Measurements from ENCODE around the gene CYTH2. TPM values are rescaled to one million over a fixed set of nuclear protein-coding genes. Genes with fewer than 3 reads are reported as not detected.
"Not testable (repeated sequence)": the region's sequence is repeated elsewhere in the genome, so short reads cannot be mapped to it uniquely, and the experiment has no call there.

The CYTH2 gene
- total RNA-seq, 1 experiment from 2014 or later = 145 TPM

GRCh38 chr19:48511321-48511731 lies 42.2 kb downstream of the CYTH2 start:
- no peak for DNase-seq (ENCODE audit: low spot score)

GRCh38 chr19:48511800-48512503 lies 42.8 kb downstream of the CYTH2 start, which contains the start of gene LMTK3:
Gene LMTK3, minus strand, starts transcription at chr19:48511835. Its CDS starts 259 bp downstream, at chr19:48511576.
- no peak for DNase-seq (ENCODE audit: low spot score)

- peak; percentile 24 for DNase-seq (ENCODE audit: low spot score)
Measured at GRCh38 chr19:48512504-48513288, 43.5 kb downstream of the CYTH2 start.

GRCh38 chr19:48513289-48514122 lies 44.3 kb downstream of the CYTH2 start:
- peak; percentile 86 for DNase-seq (ENCODE audit: low spot score)

GRCh38 chr19:48514123-48514458 lies 44.9 kb downstream of the CYTH2 start:
- no peak for DNase-seq (ENCODE audit: low spot score)

GRCh38 chr19:48516536-48516935 lies 47.4 kb downstream of the CYTH2 start:
- no peak for DNase-seq (ENCODE audit: low spot score)

GRCh38 chr19:48518207-48518606 lies 49.0 kb downstream of the CYTH2 start:
- DNase-seq (ENCODE audit: low spot score) = no peak

GRCh38 chr19:48519426-48519825 lies 50.3 kb downstream of the CYTH2 start:
- DNase-seq (ENCODE audit: low spot score) = not testable (repeated sequence)

- no peak for DNase-seq (ENCODE audit: low spot score)
Measured at GRCh38 chr19:48520134-48520533, 51.0 kb downstream of the CYTH2 start.

- DNase-seq (ENCODE audit: low spot score) = no peak
Measured at GRCh38 chr19:48524221-48524620, 55.1 kb downstream of the CYTH2 start.

GRCh38 chr19:48524732-48525131 lies 55.6 kb downstream of the CYTH2 start:
- DNase-seq (ENCODE audit: low spot score) = no peak

GRCh38 chr19:48529156-48529555 lies 60.0 kb downstream of the CYTH2 start:
- no peak for DNase-seq (ENCODE audit: low spot score)

GRCh38 chr19:48530066-48530720 lies 61.0 kb downstream of the CYTH2 start:
- no peak for DNase-seq (ENCODE audit: low spot score)

GRCh38 chr19:48530770-48531169 lies 61.6 kb downstream of the CYTH2 start:
- DNase-seq (ENCODE audit: low spot score) = no peak

Other genes with a start within 250 kb of the CYTH2 start
- gene CARD8, start 213.5 kb upstream of the CYTH2 start, total RNA-seq (2014; rRNA removed; shearing (Covaris generic)) = 7.8 and 8.2 TPM in 2 replicates
- not detected in 2 replicates for gene ZNF114, start 199.3 kb upstream of the CYTH2 start, total RNA-seq (2014; rRNA removed; shearing (Covaris generic))
- 3.1 TPM in 1 of 2 replicates, not detected in the other for gene EMP3, start 143.8 kb upstream of the CYTH2 start, total RNA-seq (2014; rRNA removed; shearing (Covaris generic))
- 12.7 and 14.7 TPM in 2 replicates for gene TMEM143, start 105.4 kb upstream of the CYTH2 start, total RNA-seq (2014; rRNA removed; shearing (Covaris generic))
- gene SYNGR4, start 105.0 kb upstream of the CYTH2 start, total RNA-seq (2014; rRNA removed; shearing (Covaris generic)) = 0.34 and 1.2 TPM in 2 replicates
- 150 and 189 TPM in 2 replicates for gene KDELR1, start 77.8 kb upstream of the CYTH2 start, total RNA-seq (2014; rRNA removed; shearing (Covaris generic))
- 10.7 and 12.6 TPM in 2 replicates for gene GRIN2D, start 75.7 kb upstream of the CYTH2 start, total RNA-seq (2014; rRNA removed; shearing (Covaris generic))
- gene GRWD1, start 23.4 kb upstream of the CYTH2 start, total RNA-seq (2014; rRNA removed; shearing (Covaris generic)) = 96.1 and 120 TPM in 2 replicates
- gene KCNJ14, start 13.8 kb upstream of the CYTH2 start, total RNA-seq (2014; rRNA removed; shearing (Covaris generic)) = 2.7 and 3.6 TPM in 2 replicates
- 11.4 and 12.2 TPM in 2 replicates for gene LMTK3, start 42.5 kb downstream of the CYTH2 start, total RNA-seq (2014; rRNA removed; shearing (Covaris generic))
- 48.6 and 55.3 TPM in 2 replicates for gene SULT2B1, start 82.8 kb downstream of the CYTH2 start, total RNA-seq (2014; rRNA removed; shearing (Covaris generic))
- 2.3 and 3.4 TPM in 2 replicates for gene SPACA4, start 137.4 kb downstream of the CYTH2 start, total RNA-seq (2014; rRNA removed; shearing (Covaris generic))
- gene FAM83E, start 145.7 kb downstream of the CYTH2 start, total RNA-seq (2014; rRNA removed; shearing (Covaris generic)) = 15.9 and 18.5 TPM in 2 replicates
- 6,271 and 6,382 TPM in 2 replicates for gene RPL18, start 149.8 kb downstream of the CYTH2 start, total RNA-seq (2014; rRNA removed; shearing (Covaris generic))
- 114 and 115 TPM in 2 replicates for gene SPHK2, start 150.1 kb downstream of the CYTH2 start, total RNA-seq (2014; rRNA removed; shearing (Covaris generic))
- gene DBP, start 168.0 kb downstream of the CYTH2 start, total RNA-seq (2014; rRNA removed; shearing (Covaris generic)) = 19.4 and 27.9 TPM in 2 replicates
- gene CA11, start 176.8 kb downstream of the CYTH2 start, total RNA-seq (2014; rRNA removed; shearing (Covaris generic)) = 1.4 and 4.7 TPM in 2 replicates
- gene NTN5, start 203.6 kb downstream of the CYTH2 start, total RNA-seq (2014; rRNA removed; shearing (Covaris generic)) = not detected in 2 replicates
- 14.3 and 21.0 TPM in 2 replicates for gene FUT2, start 226.6 kb downstream of the CYTH2 start, total RNA-seq (2014; rRNA removed; shearing (Covaris generic))

Measured in HT-29 (cell line).